Esophagus muscularis mucosa (tissue), 4 donors: ENCODE measurements around the gene SASH1. TPM values are rescaled to one million over a fixed set of nuclear protein-coding genes. Genes with fewer than 3 reads are reported as not detected.

Experiments used
- DNase-seq: peaks from one replicate; pipeline ENCODE4 v3.0.0-alpha.2; 2017; ENCODE audit errors: extremely low spot score
- H3K27ac ChIP-seq, 4 donors: fragments of 200-600 bp; sonication (generic); replicated peaks in 1 of 4; 1 replicate in 3 of 4; 2 replicates in 1 of 4; pipeline ENCODE4 v1.5.1; 2016 to 2019; ENCODE audit warnings: mild to moderate bottlenecking in 1 of 4
- H3K27me3 ChIP-seq, 4 donors: fragments of 200-600 bp; sonication (generic); one replicate each; pipeline versions ENCODE4 v1.5.1 to v1.6.0; 2016 to 2019
- H3K36me3 ChIP-seq, 4 donors: fragments of 200-600 bp; sonication (generic); one replicate each; pipeline ENCODE4 v1.5.1; 2016 to 2019
- H3K4me1 ChIP-seq, 4 donors: fragments of 200-600 bp; sonication (generic); one replicate each; pipeline ENCODE4 v1.5.1; 2016 to 2019
- H3K4me3 ChIP-seq, 4 donors: fragments of 200-600 bp; sonication (generic); 1 replicate in 2 of 4; 2 replicates in 2 of 4; pipeline ENCODE4 v1.5.1; 2016 to 2019; ENCODE audit warnings: mild to moderate bottlenecking in 4 of 4, moderate library complexity in 1 of 4
- H3K9me3 ChIP-seq, 4 donors: fragments of 200-600 bp; sonication (generic); 1 replicate in 3 of 4; 2 replicates in 1 of 4; pipeline ENCODE4 v1.5.1; 2016 to 2019
- EP300 ChIP-seq: sonication (generic); formaldehyde crosslinking; IDR thresholded peaks from one replicate; pipeline ENCODE4 v1.6.1; 2017; ENCODE audit warnings: antibody characterized with exemption
- POLR2A ChIP-seq: fragments of 450-650 bp; IDR thresholded peaks from one replicate; pipeline ENCODE4 v1.6.1; 2017; ENCODE audit warnings: antibody characterized with exemption, moderate library complexity, mild to moderate bottlenecking, low read depth
- POLR2AphosphoS5 ChIP-seq, 2 donors: sonication (generic); formaldehyde crosslinking; IDR thresholded peaks; one replicate each; pipeline ENCODE4 v1.6.1; 2017; ENCODE audit warnings: antibody characterized with exemption in 2 of 2
- WGBS: methylation state at CpG from one replicate; pipeline ENCODE4 v1.1.5; 2018; 5-methylcytosine and 5-hydroxymethylcytosine counted together
- intact Hi-C: fragments of 100-400 bp; cut with DNase I; formaldehyde crosslinking; loops from one replicate; pipeline ENCODE4 v1.15.1; 2023
- total RNA-seq, 4 donors: library from RNA; depleted of rRNA; stranded (reverse); fragments of >200 nt; gene quantifications; one replicate each; pipeline versions ENCODE4 v1.1.0 to v1.2.1, GENCODE V29; 2016
- TF ChIP-seq, protein P1 (sequence below), 3 experiments: fragments of 200-600 bp in 2 of 3; fragments of 450-650 bp in 1 of 3; sonication (generic) in 2 of 3; IDR thresholded peaks; one replicate each; pipeline ENCODE4 v1.5.1; 2017 to 2019; ENCODE audit warnings: antibody characterized with exemption in 3 of 3, mild to moderate bottlenecking in 2 of 3, moderate library complexity in 1 of 3

SASH1 gene
- total RNA-seq, 4 donors from 2014 or later = 56.5 to 86.6 (median 70.3) TPM

DNA sequence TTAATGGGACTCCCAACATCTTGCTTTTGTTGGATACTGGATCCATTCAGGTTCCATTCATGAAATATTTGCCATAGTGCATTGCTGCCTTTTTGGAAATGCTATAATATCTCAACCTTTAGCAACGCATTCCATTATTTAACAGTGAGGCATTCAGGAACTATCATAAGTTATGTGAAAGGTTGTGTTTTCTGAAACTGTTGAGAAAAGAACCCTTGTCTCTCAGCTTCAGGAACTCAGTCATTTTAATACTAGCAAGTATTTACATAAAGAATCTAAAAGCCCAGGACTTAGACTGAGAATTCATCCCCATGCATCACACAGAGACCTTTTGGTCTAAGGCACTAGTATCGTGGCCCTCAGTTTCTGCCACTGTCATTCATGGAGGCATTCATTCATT is 24.9 kb upstream of the SASH1 start:
- no peak for TF ChIP-seq POLR2A
- no peak for TF ChIP-seq POLR2AphosphoS5 (IDR thresholded peaks at IDR 0.05)
- TF ChIP-seq EP300 = no peak
- TF ChIP-seq, protein P1, sequence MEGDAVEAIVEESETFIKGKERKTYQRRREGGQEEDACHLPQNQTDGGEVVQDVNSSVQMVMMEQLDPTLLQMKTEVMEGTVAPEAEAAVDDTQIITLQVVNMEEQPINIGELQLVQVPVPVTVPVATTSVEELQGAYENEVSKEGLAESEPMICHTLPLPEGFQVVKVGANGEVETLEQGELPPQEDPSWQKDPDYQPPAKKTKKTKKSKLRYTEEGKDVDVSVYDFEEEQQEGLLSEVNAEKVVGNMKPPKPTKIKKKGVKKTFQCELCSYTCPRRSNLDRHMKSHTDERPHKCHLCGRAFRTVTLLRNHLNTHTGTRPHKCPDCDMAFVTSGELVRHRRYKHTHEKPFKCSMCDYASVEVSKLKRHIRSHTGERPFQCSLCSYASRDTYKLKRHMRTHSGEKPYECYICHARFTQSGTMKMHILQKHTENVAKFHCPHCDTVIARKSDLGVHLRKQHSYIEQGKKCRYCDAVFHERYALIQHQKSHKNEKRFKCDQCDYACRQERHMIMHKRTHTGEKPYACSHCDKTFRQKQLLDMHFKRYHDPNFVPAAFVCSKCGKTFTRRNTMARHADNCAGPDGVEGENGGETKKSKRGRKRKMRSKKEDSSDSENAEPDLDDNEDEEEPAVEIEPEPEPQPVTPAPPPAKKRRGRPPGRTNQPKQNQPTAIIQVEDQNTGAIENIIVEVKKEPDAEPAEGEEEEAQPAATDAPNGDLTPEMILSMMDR (IDR thresholded peaks at IDR 0.05) = no peak
- Histone ChIP-seq H3K27ac (no peak overlapping the region), H3K4me1 (peaks cover 0 to 6% (median 0%) of the 10 kb centered on the region in 4 donors), H3K27me3 (no peaks in the 10 kb centered on the region), H3K9me3 (no peaks in the 10 kb centered on the region), H3K4me3 (no peak overlapping the region), H3K36me3 (no peaks in the 10 kb centered on the region)
- 96% methylated on average over 2 of the region's 2 CpGs for WGBS
- DNase-seq = no peak
- intact Hi-C loops = no loop called here

GRCh38 chr6:148322704-148323103 is 19.9 kb upstream of the SASH1 start:
- H3K4me3 ChIP-seq = no peak overlapping the region
- DNase-seq = no peak
- TF ChIP-seq, protein P1 (IDR thresholded peaks at IDR 0.05) = no peak
- TF ChIP-seq POLR2A = no peak
- TF ChIP-seq POLR2AphosphoS5 (IDR thresholded peaks at IDR 0.05) = no peak
- no peak for TF ChIP-seq EP300
- H3K36me3 ChIP-seq = no peaks in the 10 kb centered on the region
- no peak overlapping the region for H3K27ac ChIP-seq
- H3K9me3 ChIP-seq = no peaks in the 10 kb centered on the region
- intact Hi-C loops = no loop called here
- no peaks in the 10 kb centered on the region for H3K27me3 ChIP-seq
- H3K4me1 ChIP-seq = no peaks in the 10 kb centered on the region
- WGBS = 96% methylated on average over 3 of the region's 3 CpGs

DNA sequence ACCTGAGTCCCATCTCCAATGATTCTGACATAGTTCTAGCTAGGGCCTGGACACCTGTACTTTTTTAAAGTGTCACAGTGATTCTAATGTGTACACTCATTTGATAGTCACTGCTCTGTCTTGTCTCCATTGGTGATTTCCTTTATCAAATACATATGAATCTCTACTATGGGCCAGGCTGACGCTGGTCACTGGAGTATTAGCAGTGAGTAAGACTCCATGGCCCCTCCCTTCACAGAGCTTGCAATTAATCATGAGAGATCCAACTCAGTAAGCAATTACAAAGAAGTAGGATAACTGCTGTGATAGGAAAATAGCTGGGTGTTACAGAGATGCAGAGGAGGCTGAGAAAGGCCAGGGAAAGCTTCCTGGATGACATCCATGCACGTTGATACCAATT is 19.3 kb upstream of the SASH1 start:
- H3K4me3 ChIP-seq = no peak overlapping the region
- no peaks in the 10 kb centered on the region for H3K4me1 ChIP-seq
- H3K27ac ChIP-seq = no peak overlapping the region
- H3K36me3 ChIP-seq = no peaks in the 10 kb centered on the region
- H3K27me3 ChIP-seq = no peaks in the 10 kb centered on the region
- 56% methylated on average over 2 of the region's 2 CpGs for WGBS
- no peak for DNase-seq
- TF ChIP-seq, protein P1 (IDR thresholded peaks at IDR 0.05) = no peak
- TF ChIP-seq POLR2A = no peak
- no peak for TF ChIP-seq EP300
- no peak for TF ChIP-seq POLR2AphosphoS5 (IDR thresholded peaks at IDR 0.05)
- H3K9me3 ChIP-seq = no peaks in the 10 kb centered on the region
- intact Hi-C loops = no loop called here

DNA sequence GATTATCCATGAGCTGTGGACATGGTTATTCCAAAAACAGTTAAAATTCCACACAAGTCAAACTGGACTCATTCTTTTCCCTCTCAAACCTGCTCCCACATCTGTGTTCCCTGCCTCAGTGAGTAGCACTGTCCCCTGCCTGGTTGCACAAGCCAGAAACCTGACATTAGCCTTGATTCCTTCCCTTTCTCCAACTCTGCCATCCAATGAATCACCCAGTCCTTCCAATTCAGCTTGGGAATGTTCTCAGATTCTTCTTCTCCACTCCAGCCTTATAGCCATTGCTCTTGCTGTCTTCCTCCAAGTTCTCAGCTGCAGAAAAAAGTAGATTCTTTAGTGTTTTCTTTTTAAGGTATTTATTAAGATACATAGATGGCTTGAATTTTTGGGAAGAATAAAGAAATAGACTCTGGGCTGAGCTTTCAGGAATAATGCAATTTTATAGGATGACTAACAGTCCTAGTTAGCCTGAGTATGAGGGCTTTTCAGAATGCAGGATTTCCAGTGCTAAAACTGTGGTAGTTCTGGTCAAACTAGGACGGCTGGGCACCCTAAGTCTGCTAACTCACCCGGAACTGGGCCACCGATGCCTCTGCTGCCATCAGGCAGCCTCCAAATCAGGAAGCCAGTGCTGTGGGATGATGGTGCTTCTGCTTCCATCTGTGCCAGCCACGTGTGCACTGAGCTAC is 18.2 kb upstream of the SASH1 start:
- H3K27me3 ChIP-seq = no peaks in the 10 kb centered on the region
- no peaks in the 10 kb centered on the region for H3K36me3 ChIP-seq
- 48% methylated on average over 4 of the region's 4 CpGs for WGBS
- DNase-seq = no peak
- TF ChIP-seq POLR2AphosphoS5 (IDR thresholded peaks at IDR 0.05) (no peak), EP300 (no peak), POLR2A (no peak)
- TF ChIP-seq, protein P1 (IDR thresholded peaks at IDR 0.05) = no peak
- no peak overlapping the region for H3K4me3 ChIP-seq
- peaks cover 5 to 9% (median 8%) of the 10 kb centered on the region in 4 donors for H3K4me1 ChIP-seq
- no peak overlapping the region for H3K27ac ChIP-seq
- no peaks in the 10 kb centered on the region for H3K9me3 ChIP-seq
- intact Hi-C loops = no loop called here
